NCI-H2081 treated with DMSO at 0.1 percent for 48 hours (cell line): ENCODE measurements around the gene NPC1L1.
A peak's percentile ranks its signal among the peaks of the same experiment; 100 is the strongest.

Experiments
- DNase-seq: peaks from one replicate; lab custom pipeline; 2025; lab: John Stamatoyannopoulos, UW

Gene NPC1L1

DNA sequence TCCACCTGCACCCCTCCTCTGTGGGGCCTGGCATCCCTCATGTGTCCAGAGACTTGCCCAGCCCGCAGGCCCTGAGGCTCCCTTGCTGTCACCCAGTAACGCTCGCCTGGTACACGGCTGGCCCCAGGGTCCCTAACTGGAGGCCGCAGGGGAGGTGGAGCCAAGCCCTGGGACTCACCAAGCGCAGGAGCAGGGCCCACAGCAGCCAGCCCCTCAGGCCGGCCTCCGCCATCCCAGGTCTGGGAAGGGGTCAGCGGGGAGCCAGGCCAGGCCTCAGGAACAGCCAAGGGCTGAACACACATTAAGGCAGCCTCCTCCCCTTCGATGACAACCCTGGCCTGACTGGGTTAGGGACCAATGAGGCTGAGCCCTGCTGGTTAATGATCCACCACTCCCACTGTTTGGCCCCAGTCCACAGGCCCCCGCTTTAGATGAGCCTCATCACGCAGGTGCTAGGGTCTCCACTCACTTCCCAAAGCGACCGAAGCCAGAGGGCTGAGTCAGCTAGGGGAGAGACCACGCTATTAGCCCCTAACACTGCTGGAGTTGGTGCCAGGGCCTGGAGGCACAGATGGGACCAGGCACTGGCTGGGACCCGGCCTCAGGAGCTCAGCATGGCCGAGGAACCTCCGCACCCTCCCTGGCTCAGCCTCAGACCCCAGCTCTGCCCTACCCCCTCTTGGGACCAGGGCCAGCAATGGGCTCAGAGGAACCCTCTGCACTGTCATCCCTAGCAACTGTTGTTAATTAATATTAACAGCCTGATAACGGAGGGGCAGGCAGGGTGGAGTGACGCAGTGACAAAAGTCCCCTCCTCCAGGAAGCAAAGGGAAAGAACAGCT lies at the start of gene NPC1L1:
Gene NPC1L1 (minus strand): TSS at position 303 of the 842 bp plus-strand sequence. CDS start 71 bp downstream, at position 232.
- no peak for DNase-seq

DNA sequence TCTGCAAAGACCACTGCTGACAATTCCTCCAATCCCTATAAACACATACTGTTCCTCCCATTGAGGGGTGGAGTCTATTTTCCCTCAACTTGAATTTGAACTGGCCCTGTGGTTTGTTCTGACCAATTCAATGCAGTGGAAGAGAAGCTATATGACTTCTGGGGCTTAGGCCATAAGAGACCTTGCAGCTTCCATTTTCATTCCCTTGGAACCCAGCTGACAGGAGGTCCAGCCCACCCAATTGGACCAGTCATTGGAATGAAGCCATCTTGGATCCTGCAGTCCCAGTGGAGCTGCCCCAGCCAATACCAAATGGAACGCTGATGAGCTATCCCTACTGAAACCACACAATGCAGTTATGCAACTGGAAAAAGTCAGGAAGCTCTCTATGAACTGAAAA lies 49.8 kb upstream of the NPC1L1 start:
- DNase-seq = no peak

DNA sequence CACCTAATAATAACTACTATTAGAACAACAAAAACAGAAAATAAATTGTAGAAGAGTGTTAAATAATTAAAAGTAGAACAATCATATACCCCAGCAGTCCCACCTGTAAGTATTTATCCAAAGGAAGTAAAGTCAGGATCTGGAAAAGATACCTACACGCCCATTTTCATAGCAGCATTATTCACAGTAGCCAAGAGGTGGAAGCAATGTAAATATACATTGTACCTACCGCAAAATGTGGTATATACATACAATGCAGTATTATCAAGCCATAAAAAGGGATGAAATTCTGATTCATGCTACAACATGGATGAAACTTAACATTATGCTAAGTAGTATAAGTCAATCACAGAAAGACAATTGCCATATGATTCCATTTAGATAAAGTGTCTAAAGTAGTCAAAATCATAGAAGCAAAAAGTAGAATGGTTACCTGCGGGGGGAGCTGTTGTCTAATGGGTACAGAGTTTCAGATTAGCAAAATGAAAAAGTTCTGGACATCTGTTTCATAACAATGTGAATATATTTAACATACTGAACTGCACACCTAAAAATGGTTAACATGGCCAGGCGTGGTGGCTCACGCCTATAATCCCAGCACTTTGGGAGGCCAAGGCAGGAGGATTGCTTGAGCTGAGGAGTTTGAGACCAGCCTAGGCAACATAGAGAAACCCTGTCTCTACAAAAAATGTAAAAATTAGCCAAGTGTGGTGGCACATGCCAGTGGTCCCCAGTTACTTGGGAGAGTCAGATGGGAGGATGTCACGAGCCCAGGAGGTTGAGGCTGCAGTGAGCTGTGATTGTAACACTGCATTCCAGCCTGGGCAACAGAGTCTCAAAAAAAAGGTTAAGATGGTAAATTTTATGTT lies 46.9 kb upstream of the NPC1L1 start:
- DNase-seq = no peak

GRCh38 chr7:44583146-44583865 lies 42.2 kb upstream of the NPC1L1 start:
- no peak for DNase-seq

- DNase-seq = peak; percentile 97
Observed at GRCh38 chr7:44581879-44582603, 40.9 kb upstream of the NPC1L1 start, which contains the start of gene TMED4. TMED4 (minus strand) TSS chr7:44582231; CDS start chr7:44582206, 25 bp downstream.

DNA sequence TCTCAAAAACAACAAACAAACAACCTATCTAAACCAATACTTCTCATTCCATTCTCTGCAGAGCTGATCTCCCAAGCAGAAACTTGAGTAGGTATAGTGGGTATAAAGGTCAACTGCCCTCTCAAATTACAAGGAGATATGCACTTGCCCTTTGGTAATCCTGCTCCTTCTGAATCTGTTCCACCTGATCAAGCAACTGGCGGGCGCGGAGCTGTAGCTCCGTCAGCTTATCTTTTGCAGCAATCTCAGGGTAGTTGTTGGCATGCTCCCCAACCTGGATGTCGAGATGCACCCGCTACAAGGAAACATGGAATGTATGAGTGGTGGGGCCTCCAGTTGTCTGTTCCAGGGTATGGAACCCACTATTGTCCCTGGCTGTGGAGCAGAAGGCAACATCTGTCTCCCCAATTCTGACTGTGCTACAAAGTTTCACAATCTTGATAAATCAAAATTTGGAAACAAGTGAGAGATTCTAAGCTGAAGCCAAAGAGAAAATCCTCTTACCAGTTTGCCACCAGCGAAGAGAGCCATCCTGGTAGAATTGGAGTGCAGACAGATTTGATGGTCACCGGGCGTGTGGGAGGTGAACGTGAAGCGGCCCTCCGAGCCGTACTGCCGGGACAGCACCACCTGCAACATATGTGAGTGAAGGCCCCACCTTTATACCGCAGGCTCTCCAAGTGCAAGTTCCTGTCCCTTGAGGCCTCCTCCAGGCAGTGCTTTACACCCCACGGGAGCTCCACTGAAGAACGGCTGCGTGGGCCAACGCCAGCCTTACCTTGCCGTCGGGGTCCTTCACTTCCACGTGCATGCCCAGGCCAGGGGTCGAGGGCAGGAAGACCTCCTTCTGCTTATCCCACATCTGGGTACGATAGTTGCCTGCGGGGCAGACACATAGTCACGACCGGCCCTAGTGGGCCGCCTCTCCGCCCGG lies 40.1 kb upstream of the NPC1L1 start:
- DNase-seq = no peak

GRCh38 chr7:44576228-44576627 lies 35.1 kb upstream of the NPC1L1 start:
- no peak for DNase-seq

DNA sequence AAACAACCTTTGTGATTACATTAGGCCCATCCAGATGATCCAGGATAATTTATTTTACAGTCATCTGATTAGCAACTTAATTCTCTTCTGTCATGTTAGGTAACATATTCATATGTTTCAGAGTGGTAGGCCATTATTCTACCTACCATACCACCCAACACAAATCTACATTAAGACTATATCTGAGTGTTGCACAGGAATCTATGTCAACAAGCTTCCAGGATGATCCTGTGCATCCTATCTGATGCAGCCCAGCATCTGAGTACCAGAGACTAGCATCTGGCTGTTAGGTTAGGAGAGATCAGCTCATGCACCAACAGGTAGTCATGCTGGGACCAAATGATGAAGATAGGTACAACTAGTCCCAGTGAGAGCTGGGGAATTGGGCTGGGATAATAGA lies 33.9 kb upstream of the NPC1L1 start:
- no peak for DNase-seq

DNA sequence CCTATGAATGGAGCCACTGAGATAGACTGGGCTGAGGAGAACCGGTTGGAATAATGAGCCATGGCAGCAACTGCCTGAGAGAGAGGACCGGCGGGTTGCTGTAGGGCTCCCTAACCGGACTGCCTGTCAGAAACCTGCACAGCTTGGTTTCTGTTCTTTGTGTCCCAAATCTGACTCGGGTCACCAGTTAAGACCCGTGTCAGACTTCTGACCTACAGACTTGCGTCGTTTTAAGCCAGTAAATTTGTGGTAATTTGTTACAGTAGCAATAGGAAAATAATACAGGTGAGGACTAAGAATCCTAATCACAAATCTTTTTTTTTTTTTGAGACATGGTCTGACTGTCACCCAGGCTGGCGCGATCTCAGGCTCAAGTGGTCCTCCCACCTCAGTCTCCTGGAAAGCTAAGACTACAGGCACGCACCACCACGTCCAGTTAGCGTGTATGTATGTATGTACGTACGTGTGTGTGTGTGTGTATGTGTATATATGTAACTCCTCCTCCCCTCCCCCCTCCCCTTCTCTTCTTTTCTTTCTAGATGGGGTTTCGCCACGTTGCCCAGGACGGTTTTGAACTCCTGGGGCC lies 33.2 kb upstream of the NPC1L1 start:
- no peak for DNase-seq

GRCh38 chr7:44573464-44574286 lies 32.5 kb upstream of the NPC1L1 start, which contains the start of gene DDX56:
DDX56 (minus strand) TSS chr7:44573908; CDS start chr7:44573895, 13 bp downstream.
- DNase-seq = peak; percentile 92

- no peak for DNase-seq
Observed at GRCh38 chr7:44572771-44573170, 31.6 kb upstream of the NPC1L1 start.

GRCh38 chr7:44569959-44570358 lies 28.8 kb upstream of the NPC1L1 start:
- no peak for DNase-seq

GRCh38 chr7:44568771-44569560 lies 27.8 kb upstream of the NPC1L1 start:
- no peak for DNase-seq

GRCh38 chr7:44567884-44568283 lies 26.8 kb upstream of the NPC1L1 start:
- no peak for DNase-seq

- no peak for DNase-seq
Observed at GRCh38 chr7:44566680-44567079, 25.6 kb upstream of the NPC1L1 start.

DNA sequence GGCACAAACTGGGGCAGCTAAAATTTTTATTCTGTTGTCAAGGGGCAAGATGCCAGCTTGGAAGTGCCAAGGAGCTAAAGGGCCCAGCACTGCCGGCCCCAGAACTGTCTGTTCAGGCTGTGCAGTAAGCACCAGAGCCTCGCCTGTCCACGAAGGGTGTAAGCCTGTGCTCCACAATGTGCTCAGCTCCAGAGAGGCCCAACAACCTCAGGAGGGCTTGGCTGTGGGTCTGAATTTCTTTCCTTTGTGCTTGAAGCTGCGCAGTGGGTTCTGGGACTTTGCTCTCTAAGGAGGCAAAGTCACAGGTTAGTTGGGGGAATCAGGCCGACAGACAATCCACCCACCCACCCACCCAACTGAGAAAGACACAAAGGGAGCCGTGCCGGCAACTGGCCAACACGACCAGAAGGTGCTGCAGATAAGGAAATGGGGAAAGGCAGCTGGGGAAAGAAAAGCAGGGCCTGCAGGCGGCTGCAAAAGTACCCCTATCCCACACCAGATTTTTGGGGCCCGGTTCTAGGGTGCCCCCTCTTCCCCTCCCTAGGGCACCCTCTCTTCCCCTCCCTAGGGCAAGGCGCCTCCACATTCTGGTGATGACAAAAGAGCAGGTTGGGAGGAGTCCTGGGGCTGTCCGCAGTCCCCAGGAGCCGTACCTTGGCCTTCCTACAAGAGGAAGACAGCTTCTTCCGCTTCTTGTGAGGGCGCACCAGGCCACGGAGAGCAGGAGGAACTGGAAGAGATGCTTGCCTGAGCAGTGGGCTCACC lies 24.8 kb upstream of the NPC1L1 start:
- DNase-seq = no peak

DNA sequence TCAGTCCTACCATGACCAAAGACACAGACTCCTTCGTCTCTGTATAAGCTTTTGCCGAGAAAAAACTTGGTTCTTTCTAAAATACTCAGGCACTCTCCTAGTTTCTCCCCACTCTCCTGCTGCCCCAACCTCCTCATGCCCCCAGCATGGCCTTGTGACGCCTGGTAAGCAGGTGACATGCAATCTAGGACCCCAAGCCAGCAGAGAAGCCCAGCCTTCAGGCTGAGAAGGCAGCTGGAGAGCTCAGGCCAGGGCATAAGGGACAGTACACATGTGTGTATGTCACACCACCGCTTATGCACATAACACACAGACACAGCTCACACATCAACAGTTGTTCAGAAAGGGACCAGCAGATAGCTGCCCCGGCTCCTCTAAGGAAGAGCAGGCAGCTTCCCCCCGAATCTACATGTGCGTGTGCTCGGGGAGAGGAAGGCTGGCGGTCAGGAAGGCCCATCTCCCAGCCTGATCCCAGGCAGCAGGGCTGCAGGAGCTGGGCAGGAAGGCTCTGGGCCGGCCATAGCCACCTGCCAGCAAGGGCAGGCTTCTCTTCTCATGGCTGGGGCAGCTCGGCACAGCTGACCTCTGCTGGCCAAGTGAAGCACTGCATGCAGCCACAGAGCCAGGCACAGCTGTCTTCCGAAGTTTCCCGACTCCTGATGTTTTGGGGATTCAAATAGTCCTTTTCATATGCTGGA lies 24.1 kb upstream of the NPC1L1 start:
- no peak for DNase-seq
